IPS DF 19.7 (cell line): ENCODE measurements around the gene PRCD.

Source experiments
- DNase-seq: peaks from one replicate; pipeline ENCODE4 v3.0.0-alpha.2; 2013; ENCODE audit warnings: low read depth, low spot score

PRCD gene

GRCh38 chr17:76540381-76541300 is 797 bp downstream of the PRCD start:
- DNase-seq, result peak; percentile 95

DNA sequence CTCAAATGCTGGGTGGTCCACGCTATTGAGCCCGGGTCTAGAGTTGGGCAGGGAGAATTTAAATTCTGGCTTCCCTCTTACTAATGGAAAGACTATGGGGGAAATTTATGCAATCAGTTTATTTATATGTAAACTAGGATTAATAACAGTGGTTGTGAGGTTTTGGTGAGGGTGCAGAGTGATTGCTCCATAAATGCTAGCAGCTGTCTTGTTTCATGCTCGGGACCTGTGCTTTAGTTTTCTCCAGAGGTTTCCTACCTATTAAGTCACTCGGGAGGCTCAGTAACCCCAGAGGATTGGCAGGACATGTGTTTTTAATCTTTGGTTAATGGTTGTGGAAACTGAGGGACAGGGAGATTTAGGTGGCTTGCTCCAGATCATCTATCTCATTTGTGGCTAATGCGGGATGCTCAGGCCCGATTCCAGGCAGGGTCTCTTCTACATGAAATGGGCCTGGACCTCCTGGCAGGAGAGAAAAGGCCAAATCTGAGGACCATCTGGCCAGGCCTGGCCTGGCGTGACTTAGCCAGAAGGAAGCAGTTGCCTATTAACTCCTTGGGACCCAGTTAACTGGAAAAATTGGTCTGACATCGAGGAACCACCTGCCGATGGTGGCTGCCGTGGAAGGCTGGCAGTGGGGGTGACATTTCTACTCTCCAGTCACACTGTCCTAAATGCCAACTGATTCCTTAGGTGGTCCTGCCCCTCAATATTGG is 2.1 kb downstream of the PRCD start:
- DNase-seq, result no peak

DNA sequence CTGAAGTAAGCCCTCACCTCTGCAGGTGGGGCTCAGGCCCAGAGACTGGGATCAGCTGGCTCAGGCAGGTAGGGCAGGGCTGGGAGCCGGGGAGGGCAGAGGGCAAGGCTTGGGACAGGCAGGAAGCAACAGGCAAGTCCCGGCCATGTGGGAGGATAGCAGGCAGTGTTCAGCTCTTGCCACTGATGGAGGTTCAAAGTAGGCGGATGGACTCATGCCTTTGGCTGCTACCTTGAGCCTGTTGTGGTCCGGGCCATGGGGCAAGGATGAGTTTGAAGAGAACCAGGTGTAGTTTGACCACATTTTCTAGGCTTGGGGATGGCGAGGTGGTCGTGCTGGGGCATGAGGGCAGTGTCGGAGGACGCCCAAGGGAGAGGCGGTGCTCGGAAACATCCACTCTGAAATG is 2.7 kb downstream of the PRCD start:
- no peak for DNase-seq

- DNase-seq, result no peak
These were observed 3.1 kb downstream of the PRCD start for GRCh38 chr17:76542984-76543383.

DNA sequence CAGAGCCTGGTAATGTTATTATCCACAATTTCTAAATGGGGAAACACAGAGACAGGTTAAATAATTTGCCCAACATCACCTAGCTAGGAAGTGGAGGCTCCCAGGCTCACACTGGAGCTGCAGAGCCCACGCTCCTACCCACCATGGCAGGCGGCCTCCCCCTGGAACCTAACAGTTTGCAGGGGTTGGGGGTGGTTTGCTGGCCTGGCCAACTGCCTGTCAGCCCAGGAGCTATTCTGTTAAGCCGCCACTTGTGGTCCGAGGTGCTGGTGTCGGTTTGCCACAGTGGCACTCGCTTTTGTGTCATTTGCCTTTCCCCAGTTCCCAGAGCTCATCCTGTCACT is 3.6 kb downstream of the PRCD start:
- no peak for DNase-seq

- no peak for DNase-seq
These were observed 4.1 kb downstream of the PRCD start for GRCh38 chr17:76543826-76544545.

DNA sequence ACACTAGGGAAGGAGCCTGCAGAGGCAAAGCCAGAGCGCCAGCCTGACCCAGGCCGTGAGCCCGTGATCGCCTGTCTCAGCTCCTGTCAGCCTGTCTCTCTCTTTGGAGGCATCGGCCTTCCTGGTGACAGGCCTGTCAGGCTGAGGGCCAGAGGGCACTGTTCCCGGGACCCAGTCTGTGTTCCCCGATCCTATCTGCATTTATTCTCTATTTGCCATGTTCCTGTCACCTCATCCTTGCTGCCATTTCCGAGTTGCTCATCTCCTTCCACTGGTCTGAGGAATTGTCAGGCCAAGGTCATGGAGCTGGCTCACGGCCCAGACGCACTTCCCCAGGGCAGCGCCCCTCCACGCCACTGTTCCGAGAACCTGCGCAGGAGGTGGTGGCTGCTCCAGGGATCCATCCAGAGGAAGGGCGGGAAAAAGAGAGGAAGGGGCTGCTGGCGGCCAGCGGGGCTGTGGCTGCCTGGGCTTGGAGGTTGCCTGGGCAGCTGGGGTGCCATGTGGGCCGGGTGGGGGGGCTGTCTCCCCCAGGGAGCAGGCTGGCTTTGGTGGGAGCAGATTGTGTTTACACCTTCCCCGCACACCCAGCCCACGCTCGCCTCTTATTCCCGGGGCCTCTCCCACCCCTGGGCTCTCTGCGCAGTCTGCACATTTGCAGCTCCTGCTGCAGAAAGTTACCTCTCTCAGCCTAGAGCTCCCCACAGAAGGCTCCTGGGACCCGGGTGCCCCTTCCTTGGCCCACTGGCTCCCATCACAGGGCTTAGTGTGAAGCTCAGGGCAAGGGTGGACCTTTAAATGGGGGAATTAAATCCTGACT is 4.9 kb downstream of the PRCD start:
- no peak for DNase-seq

GRCh38 chr17:76545918-76546555 is 6.2 kb downstream of the PRCD start:
- no peak for DNase-seq

- no peak for DNase-seq
These were observed 6.8 kb downstream of the PRCD start for GRCh38 chr17:76546556-76547182.

GRCh38 chr17:76547183-76547641 is 7.4 kb downstream of the PRCD start:
- no peak for DNase-seq

DNA sequence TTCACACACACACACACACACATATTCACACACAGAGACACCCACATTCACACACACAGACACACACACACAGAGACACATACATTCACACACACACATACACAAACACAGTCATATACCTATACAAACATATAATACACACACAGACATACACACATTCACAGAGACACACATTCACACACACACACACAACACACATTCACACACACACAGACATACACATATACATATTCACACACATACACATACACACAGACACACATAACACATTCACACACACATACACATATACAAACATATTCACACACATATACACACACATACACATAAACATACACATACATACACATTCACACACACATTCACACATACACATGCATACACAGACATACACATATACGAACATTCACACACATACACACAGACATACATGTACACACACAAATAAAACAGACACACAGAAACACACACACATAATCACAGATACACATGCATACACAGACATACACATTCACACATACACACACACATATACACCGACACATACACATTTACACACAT is 7.9 kb downstream of the PRCD start:
- DNase-seq, result no peak

- DNase-seq, result no peak
These were observed 8.8 kb downstream of the PRCD start for GRCh38 chr17:76548378-76549214.

DNA sequence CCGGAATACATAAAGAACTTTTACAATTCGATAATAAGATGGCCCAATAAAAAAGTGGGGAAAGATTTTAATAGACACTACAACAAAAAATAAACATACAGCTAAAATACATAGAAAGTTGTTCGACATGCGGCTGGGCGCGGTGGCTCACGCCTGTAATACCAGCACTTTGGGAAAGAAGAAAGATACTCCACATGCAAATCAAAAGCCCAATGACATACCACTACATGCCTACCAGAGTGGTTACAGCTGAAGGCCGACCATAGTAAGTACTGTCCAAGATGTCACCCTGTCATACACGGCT is 9.3 kb downstream of the PRCD start:
- DNase-seq, result no peak

DNA sequence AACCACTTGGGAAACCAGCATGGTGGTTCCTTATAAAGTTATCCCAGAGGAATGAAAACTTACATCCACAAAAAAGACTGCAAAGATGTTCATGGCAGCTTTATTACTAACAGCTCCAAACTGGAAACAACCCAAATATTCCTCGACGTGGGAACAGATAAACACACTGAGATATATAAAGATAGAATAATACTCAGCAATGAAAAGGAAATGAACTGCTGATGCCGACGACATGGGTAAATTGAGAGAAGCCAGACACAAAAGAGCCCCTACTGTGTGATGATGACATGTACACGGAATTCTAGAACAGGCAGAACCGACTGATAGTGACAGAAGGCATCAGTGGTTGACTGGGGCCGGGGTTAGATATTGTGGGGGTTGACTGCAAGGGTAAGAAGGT is 9.7 kb downstream of the PRCD start:
- no peak for DNase-seq

DNA sequence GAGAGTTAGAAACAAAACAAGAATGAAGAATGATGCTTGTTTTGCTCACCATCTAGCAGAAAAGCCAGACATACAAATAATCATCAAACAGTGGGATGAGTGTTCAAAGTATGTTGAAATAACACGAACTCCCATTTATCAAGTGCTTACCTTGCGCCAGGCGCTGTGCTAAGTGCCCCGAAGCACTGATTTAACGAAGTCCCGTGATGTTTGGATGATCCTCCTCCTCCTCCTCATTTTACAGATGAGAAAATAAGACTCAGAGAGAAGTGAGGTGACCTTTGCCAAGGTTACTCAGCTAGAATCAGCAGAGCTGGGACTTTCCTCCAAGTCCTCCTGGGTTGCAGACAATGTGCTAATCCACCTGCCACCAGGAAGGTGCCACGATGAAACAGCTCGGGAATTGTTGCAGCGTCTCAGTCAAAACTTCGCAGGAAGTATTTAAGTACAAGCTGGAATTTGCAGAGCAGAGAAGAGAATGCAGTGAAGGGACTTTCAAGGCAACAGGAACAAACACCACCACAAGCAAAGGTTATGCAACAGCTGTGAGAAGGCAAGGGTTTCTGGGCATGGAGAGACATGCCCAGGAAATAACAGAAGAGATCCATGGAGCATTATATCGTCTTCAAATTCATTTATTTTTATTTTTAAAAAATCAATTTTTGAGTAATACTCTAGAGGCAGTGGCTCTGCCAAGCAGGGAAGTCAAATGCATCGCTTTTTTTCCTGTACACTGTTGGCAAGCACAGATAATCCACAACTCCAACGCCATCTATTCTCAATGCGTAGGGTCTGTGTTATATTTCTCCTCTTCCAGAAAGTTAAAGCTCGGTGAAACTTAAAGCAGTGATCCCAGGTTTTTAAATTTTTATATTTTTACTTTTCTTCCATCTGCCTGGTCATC is 11.1 kb downstream of the PRCD start:
- DNase-seq, result no peak

- no peak for DNase-seq
These were observed 11.8 kb downstream of the PRCD start for GRCh38 chr17:76551685-76552084.

DNA sequence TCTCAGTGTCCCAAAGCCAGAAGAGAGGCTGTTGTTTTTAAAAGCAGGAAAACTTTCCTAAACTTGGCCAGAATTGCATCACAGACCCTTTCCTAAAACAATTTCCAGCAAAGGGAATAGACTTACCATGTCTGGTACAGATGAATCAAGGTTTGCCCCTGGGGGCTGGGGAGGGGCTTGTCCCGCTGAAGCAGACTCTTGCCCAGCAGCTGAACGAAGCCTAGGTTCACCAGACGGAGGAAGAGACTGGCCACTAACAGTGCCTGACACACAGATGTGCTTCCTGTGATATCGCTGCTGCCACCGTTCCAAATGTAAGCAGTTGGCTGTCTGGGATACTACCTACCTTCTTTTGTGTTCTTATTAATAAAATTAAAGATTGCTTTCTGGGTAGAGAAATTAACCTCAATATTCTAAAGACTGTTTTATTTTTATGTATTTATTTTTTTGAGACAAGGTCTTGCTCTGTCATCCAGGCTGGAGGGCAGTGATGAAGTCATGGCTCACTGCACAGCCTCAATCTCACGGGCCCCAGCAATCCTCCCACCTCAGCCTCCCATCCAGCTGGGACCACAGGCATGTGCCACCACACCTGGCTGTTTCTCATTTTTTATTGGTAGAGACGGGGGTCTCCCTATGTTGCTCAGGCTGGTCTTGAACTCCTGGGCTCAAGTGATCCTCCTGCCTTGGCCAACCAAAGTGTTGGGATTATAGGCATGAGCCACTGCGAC is 13.5 kb downstream of the PRCD start:
- no peak for DNase-seq

- DNase-seq, result no peak
These were observed 14.3 kb downstream of the PRCD start for GRCh38 chr17:76554131-76554530.
